Measurements from ENCODE around the gene DPF3.

DNA sequence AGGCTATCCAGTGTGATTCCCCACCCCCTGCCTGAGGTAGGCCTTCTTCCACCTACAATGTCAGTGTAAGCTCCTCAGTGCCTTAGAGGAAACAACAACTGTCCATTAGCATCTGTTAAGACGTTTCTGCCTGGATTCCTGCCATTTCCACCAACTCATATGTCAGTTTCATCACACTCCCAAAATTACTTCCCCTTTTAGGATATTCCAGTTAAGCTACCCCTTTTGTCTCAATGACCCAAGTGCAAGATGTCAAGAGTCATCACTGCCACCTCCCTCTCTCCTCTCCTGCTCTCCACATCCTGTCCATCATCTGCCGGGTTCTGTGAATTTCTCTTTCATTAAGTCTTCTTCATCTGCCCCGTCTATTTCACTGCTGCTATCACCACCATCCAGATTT, 189.4 kb downstream of the DPF3 start:
- TF ChIP-seq, protein P1, sequence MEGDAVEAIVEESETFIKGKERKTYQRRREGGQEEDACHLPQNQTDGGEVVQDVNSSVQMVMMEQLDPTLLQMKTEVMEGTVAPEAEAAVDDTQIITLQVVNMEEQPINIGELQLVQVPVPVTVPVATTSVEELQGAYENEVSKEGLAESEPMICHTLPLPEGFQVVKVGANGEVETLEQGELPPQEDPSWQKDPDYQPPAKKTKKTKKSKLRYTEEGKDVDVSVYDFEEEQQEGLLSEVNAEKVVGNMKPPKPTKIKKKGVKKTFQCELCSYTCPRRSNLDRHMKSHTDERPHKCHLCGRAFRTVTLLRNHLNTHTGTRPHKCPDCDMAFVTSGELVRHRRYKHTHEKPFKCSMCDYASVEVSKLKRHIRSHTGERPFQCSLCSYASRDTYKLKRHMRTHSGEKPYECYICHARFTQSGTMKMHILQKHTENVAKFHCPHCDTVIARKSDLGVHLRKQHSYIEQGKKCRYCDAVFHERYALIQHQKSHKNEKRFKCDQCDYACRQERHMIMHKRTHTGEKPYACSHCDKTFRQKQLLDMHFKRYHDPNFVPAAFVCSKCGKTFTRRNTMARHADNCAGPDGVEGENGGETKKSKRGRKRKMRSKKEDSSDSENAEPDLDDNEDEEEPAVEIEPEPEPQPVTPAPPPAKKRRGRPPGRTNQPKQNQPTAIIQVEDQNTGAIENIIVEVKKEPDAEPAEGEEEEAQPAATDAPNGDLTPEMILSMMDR (IDR thresholded peaks at IDR 0.05 in 4 of 5, conservative IDR thresholded peaks at IDR 0.05 in 1 of 5): no peak
- no peak for TF ChIP-seq POLR2A (IDR thresholded peaks at IDR 0.05)

All from gastrocnemius medialis (tissue), 4 donors.